Mammary epithelial cell (primary cell): Measurements from ENCODE around the gene STAP1.

Source experiments
- EZH2 ChIP-seq: IDR thresholded peaks from 2 replicates; pipeline ENCODE4 v1.6.1; 2012; ENCODE audit warnings: low read length, inconsistent platforms, borderline replicate concordance
- TF ChIP-seq, protein P1 (sequence below), 2 donors: IDR thresholded peaks in 1 of 2; conservative IDR thresholded peaks in 1 of 2; 2 replicates each; pipeline ENCODE4 v1.5.1; 2011 to 2012; ENCODE audit warnings: inconsistent platforms in 2 of 2, low read length in 2 of 2, mild to moderate bottlenecking in 2 of 2, control low read depth in 1 of 2, low read depth in 1 of 2; ENCODE audit not compliant: insufficient read depth in 1 of 2; ENCODE audit errors: extremely low read depth in 1 of 2

DNA sequence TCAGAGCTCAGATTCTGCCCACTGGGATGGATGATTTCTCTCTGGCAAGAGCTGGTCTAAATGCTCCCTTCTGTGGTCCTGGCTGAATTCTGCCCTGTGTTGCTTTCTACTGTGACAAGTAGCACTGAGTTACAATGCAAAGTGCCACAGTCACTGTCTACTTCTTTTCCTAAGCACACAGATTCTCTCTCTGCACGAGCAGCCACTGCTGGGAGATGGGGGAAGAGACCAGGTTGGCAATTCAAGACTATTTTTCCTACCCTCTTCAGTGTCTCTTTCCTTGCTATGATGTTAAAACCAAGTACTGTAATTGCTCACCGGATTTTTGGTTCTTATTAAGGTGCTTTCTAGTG lies 45.5 kb downstream of the STAP1 start:
- TF ChIP-seq, protein P1, sequence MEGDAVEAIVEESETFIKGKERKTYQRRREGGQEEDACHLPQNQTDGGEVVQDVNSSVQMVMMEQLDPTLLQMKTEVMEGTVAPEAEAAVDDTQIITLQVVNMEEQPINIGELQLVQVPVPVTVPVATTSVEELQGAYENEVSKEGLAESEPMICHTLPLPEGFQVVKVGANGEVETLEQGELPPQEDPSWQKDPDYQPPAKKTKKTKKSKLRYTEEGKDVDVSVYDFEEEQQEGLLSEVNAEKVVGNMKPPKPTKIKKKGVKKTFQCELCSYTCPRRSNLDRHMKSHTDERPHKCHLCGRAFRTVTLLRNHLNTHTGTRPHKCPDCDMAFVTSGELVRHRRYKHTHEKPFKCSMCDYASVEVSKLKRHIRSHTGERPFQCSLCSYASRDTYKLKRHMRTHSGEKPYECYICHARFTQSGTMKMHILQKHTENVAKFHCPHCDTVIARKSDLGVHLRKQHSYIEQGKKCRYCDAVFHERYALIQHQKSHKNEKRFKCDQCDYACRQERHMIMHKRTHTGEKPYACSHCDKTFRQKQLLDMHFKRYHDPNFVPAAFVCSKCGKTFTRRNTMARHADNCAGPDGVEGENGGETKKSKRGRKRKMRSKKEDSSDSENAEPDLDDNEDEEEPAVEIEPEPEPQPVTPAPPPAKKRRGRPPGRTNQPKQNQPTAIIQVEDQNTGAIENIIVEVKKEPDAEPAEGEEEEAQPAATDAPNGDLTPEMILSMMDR (conservative IDR thresholded peaks at IDR 0.05 in 1 of 2, IDR thresholded peaks at IDR 0.05 in 1 of 2; ENCODE audit: extremely low read depth in 1 of 2, insufficient read depth in 1 of 2, low read depth in 1 of 2, low read length in 2 of 2), result no peak
- TF ChIP-seq EZH2, result no peak
